Kidney capillary endothelial cell (primary cell): ENCODE results near the gene KRT79.

Experiments
- DNase-seq: peaks from one replicate; pipeline ENCODE4 v3.0.0-alpha.2; 2018; ENCODE audit warnings: low spot score

KRT79 gene

GRCh38 chr12:52771505-52771904, 62.6 kb downstream of the KRT79 start:
- DNase-seq, result no peak
